Sigmoid colon (tissue), 3 donors: ENCODE results near the gene FLII.

ENCODE experiments used
- CTCF ChIP-seq, 4 experiments: fragments of 450-650 bp in 3 of 4; fragments of 200-600 bp in 1 of 4; IDR thresholded peaks; one replicate each; pipeline ENCODE4 v1.5.1; 2016 to 2019; ENCODE audit warnings: antibody characterized with exemption in 4 of 4, mild to moderate bottlenecking in 3 of 4, moderate library complexity in 2 of 4
- POLR2A ChIP-seq, 2 donors: fragments of 450-650 bp; IDR thresholded peaks; one replicate each; pipeline ENCODE4 v1.6.1; 2016; ENCODE audit warnings: antibody characterized with exemption in 2 of 2, mild to moderate bottlenecking in 2 of 2, moderate library complexity in 2 of 2

DNA sequence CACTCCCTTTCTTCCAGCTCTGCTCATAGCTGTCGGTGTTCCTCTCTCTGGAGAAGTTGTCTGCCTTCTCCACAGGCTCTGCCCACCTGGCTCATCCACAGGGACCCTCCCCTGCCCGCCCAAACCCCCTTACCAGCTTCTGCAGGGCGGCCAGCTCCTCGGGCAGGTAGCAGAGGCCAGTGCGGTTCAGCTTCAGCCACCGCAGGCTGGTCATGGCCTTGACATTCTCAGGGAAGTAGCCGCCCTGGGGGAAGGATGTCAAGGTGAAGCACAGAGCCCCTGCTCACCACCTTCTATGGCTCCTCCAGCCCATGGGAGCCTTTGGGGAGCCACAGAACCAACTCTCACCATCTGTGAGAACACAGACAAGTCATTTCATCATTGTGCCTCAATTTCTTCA, 1.8 kb downstream of the FLII start:
- TF ChIP-seq CTCF (IDR thresholded peaks at IDR 0.05) (no peak), POLR2A (IDR thresholded peaks at IDR 0.05) (no peak)
